Retinal pigment epithelial cell (primary cell): Measurements from ENCODE around the gene SIRT1.
"Not testable (repeated sequence)": the region's sequence is repeated elsewhere in the genome, so short reads cannot be mapped to it uniquely, and the experiment has no call there.

ENCODE experiments used
- DNase-seq: peaks from one replicate; pipeline ENCODE4 v3.0.0-alpha.2; 2010; ENCODE audit warnings: low read depth
- H3K4me3 ChIP-seq: 2 replicates; pipeline ENCODE4 v1.5.1; 2011; ENCODE audit warnings: mild to moderate bottlenecking, low read length, control low read depth, moderate library complexity
- CTCF ChIP-seq: conservative IDR thresholded peaks from 2 replicates; pipeline ENCODE4 v1.5.1; 2011; ENCODE audit warnings: low read depth, low read length, control low read depth, inconsistent platforms

SIRT1 gene

GRCh38 chr10:67861750-67862432 lies 22.6 kb upstream of the SIRT1 start:
- no peak overlapping the region for H3K4me3 ChIP-seq
- TF ChIP-seq CTCF = no peak
- no peak for DNase-seq

- no peak for DNase-seq
- TF ChIP-seq CTCF = no peak
- H3K4me3 ChIP-seq = no peak overlapping the region
Observed at GRCh38 chr10:67863094-67863493, 21.4 kb upstream of the SIRT1 start.

- TF ChIP-seq CTCF = no peak
- no peak for DNase-seq
- H3K4me3 ChIP-seq = no peak overlapping the region
Observed at GRCh38 chr10:67864607-67865371, 19.7 kb upstream of the SIRT1 start.

- no peak for TF ChIP-seq CTCF
- no peak overlapping the region for H3K4me3 ChIP-seq
- DNase-seq = no peak
Observed at GRCh38 chr10:67868132-67868531, 16.3 kb upstream of the SIRT1 start.

- H3K4me3 ChIP-seq = no peak overlapping the region
- no peak for DNase-seq
- no peak for TF ChIP-seq CTCF
Observed at GRCh38 chr10:67869996-67870395, 14.5 kb upstream of the SIRT1 start.

- no peak overlapping the region for H3K4me3 ChIP-seq
- no peak for TF ChIP-seq CTCF
- no peak for DNase-seq
Observed at GRCh38 chr10:67875340-67876238, 8.9 kb upstream of the SIRT1 start.

- DNase-seq, H3K4me3 ChIP-seq: not testable (repeated sequence)
Observed at GRCh38 chr10:67877421-67877820, 7.0 kb upstream of the SIRT1 start.
